Measurements from ENCODE around the gene LDHAL6B.

Gene LDHAL6B

GRCh38 chr15:59172289-59172901 is 34.2 kb upstream of the LDHAL6B start:
- DNase-seq (ENCODE audit: extremely low read depth, low read depth), result no peak
- no peak for TF ChIP-seq CTCF (IDR thresholded peaks at IDR 0.05; ENCODE audit: low read depth, low read length)

- no peak for TF ChIP-seq CTCF (IDR thresholded peaks at IDR 0.05; ENCODE audit: low read depth, low read length)
These were observed 33.4 kb upstream of the LDHAL6B start for GRCh38 chr15:59173194-59173593.

DNA sequence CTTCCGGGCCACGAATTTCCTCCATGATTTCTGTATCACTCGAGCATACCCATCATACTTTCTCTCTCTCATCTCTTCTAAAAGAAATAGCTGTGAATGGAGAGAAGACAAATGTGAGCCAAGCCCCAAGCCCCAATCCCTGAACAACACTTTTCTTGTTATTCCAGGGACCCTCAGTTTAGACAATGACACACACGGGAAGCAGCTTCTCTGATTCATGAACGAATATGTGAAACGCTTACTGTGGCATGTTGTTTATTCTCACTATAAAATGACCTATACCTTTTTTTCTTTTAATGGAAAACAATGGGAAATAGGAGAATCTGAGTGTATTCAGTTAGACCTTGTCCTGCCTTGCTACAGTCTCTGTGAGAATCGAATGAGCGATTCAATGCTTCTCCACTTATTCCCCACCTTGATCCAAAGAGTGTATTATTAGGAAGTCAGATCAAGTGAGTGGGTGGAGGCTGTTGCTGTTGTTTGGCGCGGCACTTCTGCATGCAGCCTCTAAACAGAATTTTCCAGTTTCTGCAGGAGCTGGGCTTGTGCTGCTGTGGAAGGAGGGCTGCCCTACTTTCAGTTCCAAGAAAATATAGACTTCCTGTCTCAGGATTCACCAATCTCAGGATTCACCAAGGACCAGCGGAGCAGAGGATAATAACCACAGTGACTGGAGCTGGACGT is 32.4 kb upstream of the LDHAL6B start:
- no peak for DNase-seq (ENCODE audit: extremely low read depth, low read depth)
- TF ChIP-seq CTCF (IDR thresholded peaks at IDR 0.05; ENCODE audit: low read depth, low read length), result no peak

More at GRCh38 chr15:59173194-59173593, 33.4 kb upstream of the LDHAL6B start:
- no peak for DNase-seq (ENCODE audit: extremely low read depth, low read depth)

DNA sequence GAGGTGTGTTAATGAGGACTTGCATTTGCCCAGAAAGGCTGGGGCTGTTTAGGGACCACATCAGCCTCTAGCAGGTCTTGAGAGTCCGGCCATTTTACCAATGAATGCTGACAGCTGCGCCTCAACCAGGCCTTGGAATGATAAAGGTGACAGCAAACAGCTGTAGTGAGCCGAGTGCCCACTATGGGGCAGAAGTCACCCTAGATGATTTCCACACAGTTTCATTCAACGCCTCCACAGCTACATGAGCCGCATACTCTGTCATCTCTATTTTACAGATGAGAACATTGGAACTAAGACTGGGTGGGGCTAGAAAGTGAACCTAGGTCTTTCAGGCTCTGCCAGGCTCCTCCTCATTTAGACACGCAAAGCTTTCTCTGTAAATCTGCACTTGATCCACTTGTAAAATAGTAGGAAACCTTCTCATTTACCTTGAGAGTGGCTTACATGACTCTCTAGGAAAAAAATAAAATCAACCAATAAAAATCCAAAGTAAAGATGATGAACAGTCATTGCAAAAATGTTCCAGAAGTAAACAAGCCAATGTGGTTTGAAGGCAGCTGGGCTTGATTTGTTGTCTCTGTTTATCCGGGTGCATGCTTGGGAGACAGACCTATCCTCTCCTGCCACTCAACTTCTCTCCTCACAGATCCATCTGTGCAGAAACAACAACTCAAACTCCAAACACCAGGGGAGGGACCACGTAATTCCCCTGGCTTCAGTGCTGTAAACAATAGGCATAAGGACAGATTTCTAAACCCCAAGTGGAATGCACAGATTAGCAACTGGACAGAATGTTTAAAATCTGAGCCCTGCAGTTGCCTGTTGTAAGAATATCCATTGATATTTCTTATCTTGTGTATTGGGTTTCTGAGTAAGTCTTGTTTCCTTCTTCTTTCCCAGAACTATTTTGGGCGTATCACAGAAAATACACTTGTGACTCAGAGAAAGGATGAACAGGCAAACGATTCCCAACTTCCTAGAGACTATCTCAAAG is 31.5 kb upstream of the LDHAL6B start:
- peak; percentile 87 for DNase-seq (ENCODE audit: extremely low read depth, low read depth)
- TF ChIP-seq CTCF (IDR thresholded peaks at IDR 0.05; ENCODE audit: low read depth, low read length), result peak; percentile 62

DNA sequence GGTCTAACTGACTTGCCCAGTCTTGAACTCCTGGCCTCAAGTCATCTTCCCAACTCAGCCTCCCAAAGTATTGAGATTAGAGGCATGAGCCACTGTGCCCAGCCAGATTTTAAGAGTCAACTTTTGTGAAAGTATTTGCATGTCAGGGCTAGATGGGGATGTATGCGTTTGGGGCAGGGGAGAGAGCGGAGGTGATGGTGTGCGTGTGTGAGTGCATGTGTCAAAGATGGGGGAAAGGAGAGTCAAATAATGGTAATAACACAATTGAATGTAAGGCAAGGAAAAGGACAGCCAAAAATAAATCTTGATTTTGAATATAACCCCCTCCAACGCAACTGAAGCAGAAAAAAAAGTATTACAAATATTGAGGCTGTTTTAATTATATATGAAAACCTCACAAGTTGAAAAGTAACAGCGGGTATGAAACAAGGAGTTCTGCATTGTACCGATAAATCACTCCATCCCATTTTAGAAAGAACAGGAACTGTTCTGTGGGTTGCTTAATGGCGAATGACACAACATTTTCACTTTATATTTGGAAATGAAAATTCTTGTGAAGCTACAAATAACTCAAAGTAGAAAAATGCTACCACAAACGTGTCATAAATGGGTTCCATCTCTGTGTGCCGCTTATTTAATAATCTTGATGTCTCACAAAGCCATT is 29.9 kb upstream of the LDHAL6B start:
- no peak for TF ChIP-seq CTCF (IDR thresholded peaks at IDR 0.05; ENCODE audit: low read depth, low read length)
- DNase-seq (ENCODE audit: extremely low read depth, low read depth), result no peak

GRCh38 chr15:59177317-59177660 is 29.4 kb upstream of the LDHAL6B start:
- no peak for DNase-seq (ENCODE audit: extremely low read depth, low read depth)
- TF ChIP-seq CTCF (IDR thresholded peaks at IDR 0.05; ENCODE audit: low read depth, low read length), result no peak

All from AG09319 (cell line).